Measurements from ENCODE around the gene RABGAP1. TPM values are rescaled to one million over a fixed set of nuclear protein-coding genes. Genes with fewer than 3 reads are reported as not detected.

Gene RABGAP1
- total RNA-seq, 2 donors from 2014 or later, result 41.9 to 49.7 TPM

DNA sequence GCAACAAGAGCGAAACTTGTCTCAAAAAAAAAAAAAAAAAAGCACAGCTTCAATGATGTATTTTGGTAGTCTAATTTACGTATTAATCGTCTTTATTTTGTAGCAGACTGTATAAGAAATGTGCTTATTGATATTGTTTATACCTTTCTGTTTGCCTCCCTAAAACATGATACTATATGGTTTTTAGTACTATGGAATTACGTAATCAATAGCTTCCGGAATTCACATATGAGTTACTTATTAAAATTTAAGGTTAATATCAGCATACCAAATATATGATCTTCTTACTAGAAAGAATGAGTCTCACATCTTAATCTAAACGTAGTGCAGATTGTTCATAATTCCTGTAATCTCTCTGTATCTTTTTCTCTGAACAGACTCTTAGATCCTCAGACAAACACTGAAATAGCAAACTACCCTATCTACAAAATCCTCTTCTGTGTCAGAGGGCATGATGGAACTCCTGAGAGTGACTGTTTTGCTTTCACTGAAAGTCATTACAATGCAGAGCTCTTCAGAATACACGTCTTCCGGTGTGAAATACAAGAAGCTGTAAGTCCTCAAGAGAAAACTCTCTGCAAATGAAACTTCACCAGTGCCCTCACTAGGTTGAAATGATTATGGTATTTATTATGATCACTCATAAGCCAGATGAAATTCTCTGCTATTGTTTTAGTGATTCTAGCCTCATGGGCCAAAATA lies 48.3 kb downstream of the RABGAP1 start:
- 92% methylated on average over 1 to 7 of the region's 8 CpGs for WGBS, 2 experiments (ENCODE audit: insufficient coverage in 1 of 2, insufficient read length in 1 of 2)
- no peak overlapping the region for H3K4me3 ChIP-seq (ENCODE audit: low read length)
- no peaks in the 10 kb centered on the region for H3K4me1 ChIP-seq (ENCODE audit: control insufficient read depth, insufficient read depth, low read length)
- Mint-ChIP-seq H3K4me3 (no peak overlapping the region), H3K9me3 (no peaks in the 10 kb centered on the region), H3K36me3 (ENCODE audit: low read depth) (peaks cover 42% of the 10 kb centered on the region), H3K27me3 (ENCODE audit: insufficient read depth) (no peaks in the 10 kb centered on the region), H3K4me1 (no peaks in the 10 kb centered on the region), H3K27ac (no peak overlapping the region)
- H3K9me3 ChIP-seq (ENCODE audit: control insufficient read depth, low read length), result no peaks in the 10 kb centered on the region
- DNase-seq, result no peak
- H3K9ac ChIP-seq (ENCODE audit: extremely low read depth, low read length, poor library complexity, severe bottlenecking), result no peak overlapping the region
- H3K27ac ChIP-seq (ENCODE audit: low read depth, low read length), result no peak overlapping the region
- TF ChIP-seq, protein P1, sequence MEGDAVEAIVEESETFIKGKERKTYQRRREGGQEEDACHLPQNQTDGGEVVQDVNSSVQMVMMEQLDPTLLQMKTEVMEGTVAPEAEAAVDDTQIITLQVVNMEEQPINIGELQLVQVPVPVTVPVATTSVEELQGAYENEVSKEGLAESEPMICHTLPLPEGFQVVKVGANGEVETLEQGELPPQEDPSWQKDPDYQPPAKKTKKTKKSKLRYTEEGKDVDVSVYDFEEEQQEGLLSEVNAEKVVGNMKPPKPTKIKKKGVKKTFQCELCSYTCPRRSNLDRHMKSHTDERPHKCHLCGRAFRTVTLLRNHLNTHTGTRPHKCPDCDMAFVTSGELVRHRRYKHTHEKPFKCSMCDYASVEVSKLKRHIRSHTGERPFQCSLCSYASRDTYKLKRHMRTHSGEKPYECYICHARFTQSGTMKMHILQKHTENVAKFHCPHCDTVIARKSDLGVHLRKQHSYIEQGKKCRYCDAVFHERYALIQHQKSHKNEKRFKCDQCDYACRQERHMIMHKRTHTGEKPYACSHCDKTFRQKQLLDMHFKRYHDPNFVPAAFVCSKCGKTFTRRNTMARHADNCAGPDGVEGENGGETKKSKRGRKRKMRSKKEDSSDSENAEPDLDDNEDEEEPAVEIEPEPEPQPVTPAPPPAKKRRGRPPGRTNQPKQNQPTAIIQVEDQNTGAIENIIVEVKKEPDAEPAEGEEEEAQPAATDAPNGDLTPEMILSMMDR (conservative IDR thresholded peaks at IDR 0.05), result no peak
- H3K27me3 ChIP-seq (ENCODE audit: control insufficient read depth, insufficient read depth, low read length, poor library complexity, severe bottlenecking), result no peaks in the 10 kb centered on the region
- peaks cover 60% of the 10 kb centered on the region for H3K36me3 ChIP-seq (ENCODE audit: control insufficient read depth, insufficient read depth, low read length)

DNA sequence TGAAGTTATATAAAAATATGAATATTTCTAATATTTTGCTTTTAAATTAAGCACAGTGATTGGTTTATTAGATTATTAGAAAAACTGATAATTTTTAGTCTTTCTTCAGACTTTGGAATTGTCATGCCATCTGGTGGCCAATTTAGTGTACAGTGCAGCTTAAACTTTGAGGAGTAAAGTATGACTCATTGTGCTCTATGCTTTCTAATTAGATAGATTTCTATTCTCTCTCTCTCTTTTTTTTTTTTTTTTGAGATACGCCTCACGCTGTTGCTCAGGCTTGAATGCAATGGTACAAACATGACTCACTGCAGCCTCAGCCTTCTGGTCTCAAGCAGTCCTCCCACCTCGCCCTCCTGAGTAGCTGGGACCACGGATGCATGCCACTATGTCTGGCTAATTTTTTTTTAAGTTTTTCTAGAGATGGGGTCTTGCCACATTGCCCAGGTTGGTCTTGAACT lies 50.6 kb downstream of the RABGAP1 start:
- Mint-ChIP-seq H3K27me3 (ENCODE audit: insufficient read depth) (no peaks in the 10 kb centered on the region), H3K4me1 (no peaks in the 10 kb centered on the region), H3K4me3 (no peak overlapping the region), H3K27ac (no peak overlapping the region), H3K9me3 (no peaks in the 10 kb centered on the region), H3K36me3 (ENCODE audit: low read depth) (peaks cover 30% of the 10 kb centered on the region)
- Histone ChIP-seq H3K9me3 (ENCODE audit: control insufficient read depth, low read length) (no peaks in the 10 kb centered on the region), H3K4me3 (ENCODE audit: low read length) (no peak overlapping the region), H3K27ac (ENCODE audit: low read depth, low read length) (no peak overlapping the region), H3K36me3 (ENCODE audit: control insufficient read depth, insufficient read depth, low read length) (peaks cover 55% of the 10 kb centered on the region), H3K4me1 (ENCODE audit: control insufficient read depth, insufficient read depth, low read length) (no peaks in the 10 kb centered on the region), H3K27me3 (ENCODE audit: control insufficient read depth, insufficient read depth, low read length, poor library complexity, severe bottlenecking) (no peaks in the 10 kb centered on the region), H3K9ac (ENCODE audit: extremely low read depth, low read length, poor library complexity, severe bottlenecking) (no peak overlapping the region)
- TF ChIP-seq, protein P1 (conservative IDR thresholded peaks at IDR 0.05), result peak; percentile 77
- WGBS, 2 experiments (ENCODE audit: insufficient coverage in 1 of 2, insufficient read length in 1 of 2), result 96 to 100% methylated on average over 3 to 4 of the region's 4 CpGs
- no peak for DNase-seq

DNA sequence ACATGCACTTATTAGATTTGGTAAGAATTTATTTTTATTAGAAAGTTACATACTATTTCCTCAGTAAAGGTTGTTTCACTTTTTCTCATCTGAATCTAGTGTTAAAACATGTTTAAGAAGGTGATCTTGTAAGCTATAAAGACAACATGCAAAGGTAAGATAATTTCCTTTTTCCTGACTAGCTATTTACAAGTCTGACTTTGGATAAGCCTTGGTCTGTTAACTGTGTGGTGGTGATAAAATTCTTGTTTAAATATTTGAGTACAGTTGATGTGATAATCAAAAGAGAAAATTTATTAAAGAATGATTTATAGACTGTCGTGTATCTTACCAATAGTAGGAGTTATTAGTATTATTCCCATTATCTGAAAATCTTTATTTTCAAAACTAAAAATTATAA lies 55.8 kb downstream of the RABGAP1 start:
- Histone ChIP-seq H3K36me3 (ENCODE audit: control insufficient read depth, insufficient read depth, low read length) (peaks cover 57% of the 10 kb centered on the region), H3K27ac (ENCODE audit: low read depth, low read length) (no peak overlapping the region), H3K9me3 (ENCODE audit: control insufficient read depth, low read length) (no peaks in the 10 kb centered on the region), H3K4me1 (ENCODE audit: control insufficient read depth, insufficient read depth, low read length) (no peaks in the 10 kb centered on the region), H3K27me3 (ENCODE audit: control insufficient read depth, insufficient read depth, low read length, poor library complexity, severe bottlenecking) (no peaks in the 10 kb centered on the region), H3K4me3 (ENCODE audit: low read length) (no peak overlapping the region), H3K9ac (ENCODE audit: extremely low read depth, low read length, poor library complexity, severe bottlenecking) (no peak overlapping the region)
- TF ChIP-seq, protein P1 (conservative IDR thresholded peaks at IDR 0.05), result no peak
- Mint-ChIP-seq H3K4me3 (no peak overlapping the region), H3K36me3 (ENCODE audit: low read depth) (peaks cover 29% of the 10 kb centered on the region), H3K4me1 (peaks cover 6% of the 10 kb centered on the region), H3K27ac (no peak overlapping the region), H3K9me3 (no peaks in the 10 kb centered on the region), H3K27me3 (ENCODE audit: insufficient read depth) (no peaks in the 10 kb centered on the region)
- WGBS, 2 experiments (ENCODE audit: insufficient coverage in 1 of 2, insufficient read length in 1 of 2), result no CpG with 5 or more reads among the region's 1 CpG
- DNase-seq, result no peak
